Effector CD8-positive, alpha-beta T cell (primary cell): ENCODE data around the gene ZNF823.

Experiments used
- DNase-seq: peaks from one replicate; lab custom pipeline; 2025; lab: John Stamatoyannopoulos, UW

The ZNF823 gene

GRCh38 chr19:11737964-11738745, 591 bp downstream of the ZNF823 start:
- peak; percentile 22 for DNase-seq

DNA sequence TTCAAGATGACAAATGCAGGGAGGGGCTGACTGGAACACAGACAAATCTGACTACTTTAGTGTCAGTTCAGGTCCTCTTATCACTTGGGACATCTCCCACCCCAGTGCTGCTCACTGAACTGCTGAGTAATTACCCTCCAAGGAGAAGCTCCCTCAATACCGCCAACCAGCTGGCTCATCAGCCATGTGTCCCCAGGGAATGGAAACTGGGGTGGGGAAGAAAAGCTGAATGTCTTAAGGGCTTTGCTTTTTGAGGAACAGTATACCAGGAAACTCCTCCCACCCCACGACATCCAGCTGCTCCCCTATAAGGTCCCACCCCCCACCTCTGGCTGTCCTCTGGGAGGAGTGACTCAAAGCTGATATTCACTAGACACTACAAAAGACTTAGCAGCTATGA, 2.0 kb downstream of the ZNF823 start:
- no peak for DNase-seq

GRCh38 chr19:11735375-11735774, 3.4 kb downstream of the ZNF823 start:
- DNase-seq: no peak

GRCh38 chr19:11729586-11729985, 9.2 kb downstream of the ZNF823 start:
- no peak for DNase-seq

GRCh38 chr19:11722414-11722813, 16.3 kb downstream of the ZNF823 start:
- no peak for DNase-seq

DNA sequence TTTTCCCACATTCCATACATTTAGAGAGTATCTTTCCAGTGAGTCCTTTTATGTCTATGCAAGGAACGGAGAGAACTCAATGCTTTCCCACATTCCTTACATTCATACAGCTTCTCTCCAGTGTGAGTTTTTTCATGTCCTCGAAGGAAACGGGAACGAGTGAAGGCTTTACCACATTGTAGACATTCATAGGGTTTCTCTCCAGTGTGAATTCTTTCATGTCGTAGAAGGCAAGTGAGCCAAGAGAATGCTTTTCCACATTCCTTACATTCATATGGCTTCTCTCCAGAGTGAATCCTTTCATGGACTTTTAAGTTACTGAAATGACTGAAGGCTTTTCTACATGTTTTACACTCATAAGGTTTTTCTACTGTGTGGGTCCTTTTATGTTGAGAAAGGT, 17.1 kb downstream of the ZNF823 start:
- no peak for DNase-seq

DNA sequence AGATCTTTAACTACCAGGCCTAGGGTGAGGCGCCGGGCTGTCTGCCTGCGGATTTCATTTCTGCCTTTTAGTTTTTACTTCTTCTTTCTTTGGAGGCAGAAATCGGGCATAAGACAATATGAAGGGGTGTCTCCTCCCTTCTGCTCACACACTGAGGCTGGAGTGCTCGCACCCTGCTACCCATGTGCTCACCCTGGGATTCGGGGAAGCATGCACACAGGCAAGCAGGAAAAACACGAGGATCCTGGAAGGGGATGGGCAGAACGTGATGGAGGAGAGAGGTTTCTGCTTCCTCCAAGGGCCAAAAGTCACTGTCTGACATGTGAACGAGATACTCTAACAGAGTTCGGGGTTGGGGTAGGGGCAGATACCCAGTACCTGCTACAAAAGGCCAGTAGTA, 28.4 kb downstream of the ZNF823 start:
- DNase-seq: no peak

GRCh38 chr19:11708457-11708856, 30.3 kb downstream of the ZNF823 start:
- DNase-seq: no peak

- no peak for DNase-seq
Measured at GRCh38 chr19:11705474-11705873, 33.3 kb downstream of the ZNF823 start.

GRCh38 chr19:11704626-11705025, 34.1 kb downstream of the ZNF823 start:
- DNase-seq: no peak

DNA sequence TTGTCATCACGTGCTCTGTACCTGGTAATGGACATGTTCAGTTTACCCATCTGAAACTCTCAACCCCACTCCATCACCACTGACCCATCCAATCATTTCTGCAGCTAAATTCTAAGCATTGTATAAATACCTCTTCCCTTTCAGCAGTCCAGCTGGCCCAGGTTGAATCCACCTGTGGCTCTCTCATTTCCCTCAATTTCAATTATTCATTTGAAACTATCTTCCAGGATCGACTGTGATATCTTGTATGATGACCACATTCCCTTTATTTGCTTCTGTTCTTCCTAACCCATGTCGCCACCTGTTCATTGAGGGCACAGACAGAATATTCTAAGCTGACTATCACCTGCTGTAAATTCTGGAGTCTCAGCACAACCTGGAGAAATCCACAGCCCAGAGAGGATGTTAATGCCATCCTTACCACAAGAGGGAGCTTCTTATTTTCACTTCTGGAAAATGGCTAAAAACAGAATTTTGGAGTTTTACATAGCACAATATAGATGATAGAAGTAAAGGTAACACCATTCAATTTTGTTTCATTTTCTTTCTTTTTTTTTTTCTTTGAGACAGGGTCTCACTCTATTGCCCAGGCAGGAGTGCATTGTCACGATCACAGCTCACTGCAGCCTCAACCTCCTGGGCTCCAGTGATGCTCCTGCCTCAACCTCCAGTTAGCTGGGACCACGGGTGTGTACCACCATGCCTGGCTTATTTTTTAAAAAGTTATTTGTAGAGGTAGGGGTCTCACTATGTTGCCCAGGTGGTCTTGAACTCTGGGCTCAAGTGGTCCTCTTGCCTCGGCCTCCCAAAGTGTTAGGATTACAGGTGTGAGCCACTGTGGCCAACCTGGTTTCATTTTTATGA, 38.6 kb downstream of the ZNF823 start:
- no peak for DNase-seq

DNA sequence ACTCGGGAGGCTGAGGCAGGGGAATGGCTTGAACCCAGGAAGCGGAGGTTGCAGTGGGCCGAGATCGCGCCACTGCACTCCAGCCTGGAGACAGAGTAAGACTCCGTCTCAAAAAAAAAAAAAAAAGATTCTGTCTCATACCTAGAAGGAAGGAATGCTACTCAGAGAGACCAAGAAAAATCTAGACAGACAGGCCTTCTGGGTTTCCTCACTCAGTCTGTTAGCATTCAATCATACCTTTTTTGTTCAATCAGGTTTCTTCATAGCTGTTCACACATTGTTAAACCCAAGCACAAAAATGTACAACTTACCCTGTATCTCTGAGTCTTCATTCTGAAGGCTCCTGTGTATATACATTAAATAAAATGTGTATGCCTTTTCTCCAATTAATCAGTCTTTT, 40.5 kb downstream of the ZNF823 start:
- DNase-seq: no peak

DNA sequence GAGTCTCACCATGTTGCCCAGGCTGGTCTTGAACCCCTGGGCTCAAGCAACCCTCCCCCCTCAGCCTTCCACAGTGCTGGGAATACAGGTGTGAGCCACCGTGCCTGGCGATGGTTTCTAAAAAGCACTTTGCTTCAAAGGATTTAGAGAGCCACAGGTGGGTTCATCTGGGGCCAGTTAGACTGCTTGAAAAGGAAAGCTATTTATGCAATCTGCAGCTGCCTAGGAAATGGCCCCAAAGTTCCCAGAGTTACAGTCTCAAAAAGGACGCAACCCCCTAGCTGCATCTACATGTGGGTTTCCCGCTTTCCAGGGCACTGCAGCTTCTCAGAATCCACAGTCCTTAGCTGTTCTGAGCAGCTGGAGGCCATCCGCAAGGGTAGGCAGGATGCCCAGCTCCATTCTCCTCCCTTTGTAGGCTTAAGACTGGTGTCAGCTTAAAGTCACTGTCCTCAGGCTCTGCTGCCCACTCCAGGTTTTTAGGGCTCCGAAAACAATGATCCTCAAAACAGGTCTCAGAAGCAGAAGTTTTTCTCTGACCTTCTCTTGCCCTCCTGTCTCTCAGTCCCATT, 41.4 kb downstream of the ZNF823 start:
- no peak for DNase-seq

DNA sequence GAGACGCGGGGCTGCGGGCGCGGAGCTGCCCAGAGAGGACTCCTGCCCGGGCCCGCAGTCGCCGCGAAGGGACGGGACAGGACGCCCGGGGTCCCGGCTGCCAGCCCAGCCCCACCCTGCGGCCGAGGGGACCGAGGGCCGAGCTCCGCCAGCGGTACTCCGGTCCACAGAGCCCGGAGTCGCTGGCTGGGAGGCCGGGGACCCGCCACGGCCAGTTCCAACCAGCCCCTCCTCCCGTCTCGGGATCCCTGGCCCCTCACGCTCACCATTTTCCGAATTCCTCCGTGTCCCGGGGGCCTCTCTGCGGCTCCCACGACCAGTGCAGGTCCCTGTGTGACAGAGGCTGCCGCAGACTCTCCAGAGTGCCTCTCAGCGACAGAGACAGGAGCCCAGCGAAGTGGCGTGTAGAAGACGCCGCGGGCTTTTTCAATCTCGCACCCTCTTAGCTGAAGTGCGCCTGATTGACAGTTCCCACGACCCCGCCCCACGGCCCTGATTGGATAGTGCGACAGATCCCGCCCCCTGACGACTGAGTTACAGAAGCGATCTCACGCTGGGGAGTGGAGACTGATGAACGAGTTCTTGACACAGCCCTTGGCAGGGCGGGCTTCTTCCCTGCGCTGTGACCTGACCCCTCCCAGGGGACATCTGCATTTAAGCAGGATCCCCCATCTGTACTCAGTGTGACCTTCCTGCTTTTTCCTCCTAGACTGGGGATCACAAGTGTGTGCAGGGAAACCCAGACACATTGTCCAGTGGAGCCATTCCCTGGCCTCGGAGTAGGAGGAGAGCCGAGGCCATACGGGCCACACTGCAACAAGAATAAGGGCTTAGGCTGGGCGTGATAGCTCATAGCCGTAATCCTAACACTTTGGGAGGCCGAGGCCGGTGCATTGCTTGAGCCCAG, 44.0 kb downstream of the ZNF823 start:
- peak; percentile 79 for DNase-seq

DNA sequence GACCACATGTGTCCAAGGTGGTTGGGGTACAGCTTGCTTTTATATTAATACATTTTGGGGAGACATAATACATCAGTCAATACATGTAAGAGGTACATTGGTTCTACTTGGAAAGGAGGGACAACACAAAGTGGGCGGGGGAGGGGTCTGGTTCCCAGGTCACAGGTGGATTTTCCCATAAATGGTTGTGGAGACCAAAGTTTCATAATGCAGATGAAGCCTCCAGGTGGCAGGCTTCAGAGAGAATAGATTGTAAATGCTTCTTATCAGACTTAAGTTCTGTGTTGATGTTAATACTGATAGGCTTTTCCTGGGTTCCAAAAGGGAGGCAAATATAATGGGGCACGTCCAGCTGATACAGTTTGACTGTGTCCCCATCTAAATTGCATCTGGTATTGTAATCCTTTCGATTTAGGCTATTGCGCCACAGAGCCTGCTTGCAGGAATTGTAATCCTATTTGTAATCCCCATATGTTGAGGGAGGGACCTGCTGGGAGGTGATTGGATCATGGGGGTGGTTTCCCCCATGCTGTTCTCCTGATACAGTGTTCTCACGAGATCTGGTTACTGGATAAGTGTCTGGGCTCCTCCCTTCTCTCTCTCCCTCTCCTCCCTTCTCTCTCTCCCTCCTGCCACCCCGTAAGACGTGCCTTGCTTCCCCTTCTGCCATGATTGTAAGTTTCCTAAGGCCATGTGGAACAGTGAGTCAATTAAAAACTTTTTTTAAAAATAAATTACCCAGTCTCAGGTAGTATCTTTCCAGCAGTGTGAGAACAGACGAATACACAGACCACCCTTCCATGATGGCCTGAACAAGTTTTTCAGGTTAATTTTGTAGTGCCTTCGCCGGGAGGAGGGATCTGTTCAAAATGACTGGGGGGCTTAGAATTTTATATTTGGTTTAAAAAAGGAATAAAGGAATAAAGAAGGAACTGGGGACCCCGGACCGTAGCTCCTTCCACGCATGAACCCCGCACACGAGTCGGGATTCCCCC, 44.9 kb downstream of the ZNF823 start:
- DNase-seq: no peak

- DNase-seq: no peak
Measured at GRCh38 chr19:11692127-11692790, 46.5 kb downstream of the ZNF823 start.

- no peak for DNase-seq
Measured at GRCh38 chr19:11685676-11686650, 52.8 kb downstream of the ZNF823 start.

DNA sequence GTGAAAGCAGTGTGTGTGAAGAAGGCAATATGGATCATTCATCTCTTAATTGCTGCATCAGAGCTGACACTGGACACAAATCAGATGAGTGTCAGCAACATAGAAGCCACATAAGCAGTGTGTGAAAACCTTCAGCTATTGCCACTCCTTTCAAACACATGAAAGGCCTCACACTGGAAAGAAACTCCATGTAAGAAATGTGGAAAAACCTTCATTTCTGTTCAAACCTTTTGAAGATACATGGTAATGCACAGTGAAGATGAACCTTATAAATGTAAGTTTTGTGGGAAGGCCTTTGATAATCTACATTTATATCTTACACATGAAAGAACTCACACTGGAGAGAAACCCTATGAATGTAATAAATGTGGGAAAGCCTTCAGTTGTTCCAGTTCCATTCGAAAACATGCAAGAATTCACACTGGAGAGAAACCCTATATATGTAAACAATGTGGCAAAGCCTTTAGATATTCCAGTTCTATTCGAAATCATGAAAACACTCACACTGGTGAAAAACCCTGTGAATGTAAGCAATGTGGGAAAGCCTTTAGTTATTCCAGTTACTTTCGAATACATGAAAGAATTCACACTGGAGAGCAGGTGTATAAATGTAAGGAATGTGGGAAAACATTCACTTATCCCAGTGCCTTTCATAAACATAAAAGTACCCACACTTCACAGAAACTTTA, 53.6 kb downstream of the ZNF823 start:
- DNase-seq: no peak
